PC-3 (cell line): Measurements from ENCODE around the gene EXOC6.

Experiments used
- CTCF ChIP-seq: fragments of 300-600 bp; sonication (generic); conservative IDR thresholded peaks from 2 replicates; pipeline ENCODE4 v1.5.1; 2017; ENCODE audit warnings: antibody characterized with exemption, low read depth, mild to moderate bottlenecking, low read length
- EZH2 ChIP-seq: fragments of 300-600 bp; sonication (generic); IDR thresholded peaks from one replicate; pipeline ENCODE4 v1.6.1; 2017; ENCODE audit warnings: antibody characterized with exemption, mild to moderate bottlenecking, low read length; ENCODE audit not compliant: unreplicated experiment
- EZH2phosphoT487 ChIP-seq: fragments of 300-600 bp; sonication (generic); IDR thresholded peaks from 2 replicates; pipeline ENCODE4 v1.6.1; 2018; ENCODE audit warnings: mild to moderate bottlenecking, antibody characterized with exemption, low read length, borderline replicate concordance

DNA sequence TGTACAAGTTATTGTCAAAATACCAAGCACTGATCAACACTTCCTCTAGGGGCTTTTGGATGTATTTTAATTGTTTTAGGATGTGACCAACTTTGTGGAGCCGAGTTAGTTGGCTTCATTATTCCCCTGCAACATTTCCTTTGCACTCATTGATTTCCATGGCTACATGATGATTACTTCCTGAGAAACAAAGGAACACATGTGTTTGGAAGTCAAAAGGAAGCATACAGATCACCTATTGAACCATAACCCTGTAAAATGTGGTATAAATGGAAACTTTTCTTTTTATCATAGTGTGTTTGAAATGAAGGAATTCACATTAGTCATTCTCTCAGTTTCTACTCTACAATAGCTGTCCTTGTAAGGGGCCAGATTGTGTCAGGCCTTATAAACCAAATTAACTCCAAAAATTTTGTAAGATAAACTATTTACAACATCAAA is 32.2 kb upstream of the EXOC6 start:
- no peak for TF ChIP-seq CTCF
- no peak for TF ChIP-seq EZH2phosphoT487
- TF ChIP-seq EZH2: no peak
